Smooth muscle cell (in vitro differentiated cells): Measurements from ENCODE around the gene SLC25A20. TPM values are rescaled to one million over a fixed set of nuclear protein-coding genes. Genes with fewer than 3 reads are reported as not detected.

Experiments
- DNase-seq: peaks from one replicate; lab custom pipeline; 2025; ENCODE audit not compliant: unreplicated experiment; lab: John Stamatoyannopoulos, UW
- H2AFZ ChIP-seq: fragments of 200-600 bp; sonication (generic); 2 replicates; pipeline ENCODE4 v1.6.0; 2016; ENCODE audit warnings: antibody characterized with exemption, low read depth, mild to moderate bottlenecking
- H3F3A ChIP-seq: fragments of 200-600 bp; sonication (generic); 2 replicates; pipeline ENCODE4 v1.6.0; 2017; ENCODE audit warnings: antibody characterized with exemption, low read depth
- H3K27ac ChIP-seq: fragments of 200-600 bp; sonication (generic); 2 replicates; pipeline ENCODE4 v1.5.1; 2016; ENCODE audit warnings: low read depth, mild to moderate bottlenecking
- H3K27me3 ChIP-seq: fragments of 200-600 bp; sonication (generic); 2 replicates; pipeline ENCODE4 v1.6.1; 2016; ENCODE audit warnings: low read depth, mild to moderate bottlenecking
- H3K36me3 ChIP-seq: fragments of 200-600 bp; sonication (generic); 2 replicates; pipeline ENCODE4 v1.5.1; 2016; ENCODE audit warnings: low read depth
- H3K4me1 ChIP-seq: fragments of 200-600 bp; sonication (generic); 2 replicates; pipeline ENCODE4 v1.5.1; 2016; ENCODE audit warnings: low read depth
- H3K4me2 ChIP-seq: fragments of 200-600 bp; sonication (generic); 2 replicates; pipeline ENCODE4 v1.6.0; 2016; ENCODE audit warnings: mild to moderate bottlenecking
- H3K4me3 ChIP-seq: fragments of 200-600 bp; sonication (generic); 2 replicates; pipeline ENCODE4 v1.5.1; 2016; ENCODE audit warnings: mild to moderate bottlenecking
- H3K79me2 ChIP-seq: fragments of 200-600 bp; sonication (generic); 2 replicates; pipeline ENCODE4 v1.6.0; 2016; ENCODE audit warnings: low read depth, mild to moderate bottlenecking
- H3K9ac ChIP-seq: fragments of 200-600 bp; sonication (generic); 2 replicates; pipeline ENCODE4 v1.6.0; 2016; ENCODE audit warnings: low read depth
- H3K9me3 ChIP-seq: fragments of 200-600 bp; sonication (generic); replicated peaks from 2 replicates; pipeline ENCODE4 v1.5.1; 2016; ENCODE audit warnings: low read depth
- H4K20me1 ChIP-seq: fragments of 200-600 bp; sonication (generic); 2 replicates; pipeline ENCODE4 v1.6.0; 2016; ENCODE audit warnings: low read depth
- CTCF ChIP-seq: fragments of 200-600 bp; sonication (generic); IDR thresholded peaks from 2 replicates; pipeline ENCODE4 v1.5.1; 2017; ENCODE audit warnings: borderline replicate concordance, mild to moderate bottlenecking, antibody characterized with exemption; ENCODE audit not compliant: insufficient read depth, poor library complexity, severe bottlenecking
- WGBS: methylation state at CpG from one replicate; pipeline ENCODE4 v1.1.7; 2016; ENCODE audit warnings: low lambda C conversion rate; 5-methylcytosine and 5-hydroxymethylcytosine counted together
- polyA plus RNA-seq: library from polyadenylated mRNA; unstranded; fragments of >200 nt; fragmentation: Nextera tagmentation; extraction: Ambion mirVana; gene quantifications from 2 replicates; pipeline ENCODE4 v1.2.1, GENCODE V29; 2016
- total RNA-seq: library from RNA; depleted of rRNA; stranded (reverse); fragments of >200 nt; gene quantifications from 2 replicates; pipeline ENCODE4 v1.2.3, GENCODE V29; 2014

The SLC25A20 gene
- total and polyA plus RNA-seq, 2 experiments from 2014 or later: 8.9 to 12.1 TPM

DNA sequence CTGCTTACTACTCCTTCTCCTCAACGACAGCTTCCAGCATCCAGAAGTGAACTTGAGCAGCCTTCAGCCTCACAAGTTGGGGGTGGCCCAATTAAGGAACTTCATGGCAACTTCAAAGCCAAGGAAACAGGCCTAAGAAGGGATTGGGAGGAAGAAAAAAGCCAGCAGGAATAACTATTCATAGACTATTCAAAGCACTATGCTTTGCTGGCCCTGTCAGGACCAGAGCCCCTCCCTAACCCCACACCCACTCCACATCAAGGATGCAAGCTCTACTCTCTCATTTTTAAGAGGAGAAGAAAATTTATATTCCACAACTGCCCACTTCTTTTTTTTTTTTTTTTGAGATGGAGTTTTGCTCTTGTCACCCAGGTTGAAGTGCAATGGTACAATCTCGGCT lies 41.0 kb downstream of the SLC25A20 start:
- Histone ChIP-seq H3K79me2 (no peaks in the 10 kb centered on the region), H3K4me1 (no peaks in the 10 kb centered on the region), H3K4me2 (no peak overlapping the region), H3F3A (no peaks in the 10 kb centered on the region), H3K27ac (no peak overlapping the region), H4K20me1 (no peaks in the 10 kb centered on the region), H3K36me3 (no peaks in the 10 kb centered on the region), H2AFZ (no peak overlapping the region), H3K27me3 (no peaks in the 10 kb centered on the region), H3K9me3 (no peaks in the 10 kb centered on the region), H3K9ac (no peak overlapping the region), H3K4me3 (no peak overlapping the region)
- no peak for TF ChIP-seq CTCF
- 89% methylated on average over 2 of the region's 2 CpGs for WGBS
- no peak for DNase-seq

- H2AFZ ChIP-seq: no peak overlapping the region
- H3K4me2 ChIP-seq: no peak overlapping the region
- no peaks in the 10 kb centered on the region for H3F3A ChIP-seq
- no peaks in the 10 kb centered on the region for H4K20me1 ChIP-seq
- no peaks in the 10 kb centered on the region for H3K79me2 ChIP-seq
- WGBS: 92% methylated on average over 4 of the region's 4 CpGs
- no peak overlapping the region for H3K9ac ChIP-seq
- DNase-seq: no peak
- no peak overlapping the region for H3K27ac ChIP-seq
- H3K4me1 ChIP-seq: peaks cover 2% of the 10 kb centered on the region
- no peaks in the 10 kb centered on the region for H3K9me3 ChIP-seq
- no peak for TF ChIP-seq CTCF
- H3K4me3 ChIP-seq: no peak overlapping the region
- no peaks in the 10 kb centered on the region for H3K27me3 ChIP-seq
- no peaks in the 10 kb centered on the region for H3K36me3 ChIP-seq
These were observed 42.2 kb downstream of the SLC25A20 start for GRCh38 chr3:48856469-48856868.

- no peak for DNase-seq
- Histone ChIP-seq H3K27me3 (no peaks in the 10 kb centered on the region), H3F3A (no peaks in the 10 kb centered on the region), H3K4me2 (no peak overlapping the region), H3K79me2 (no peaks in the 10 kb centered on the region), H3K36me3 (no peaks in the 10 kb centered on the region), H3K9ac (no peak overlapping the region), H3K4me1 (peaks cover 6% of the 10 kb centered on the region), H3K27ac (no peak overlapping the region), H3K4me3 (no peak overlapping the region), H3K9me3 (no peaks in the 10 kb centered on the region), H4K20me1 (no peaks in the 10 kb centered on the region), H2AFZ (no peak overlapping the region)
- no peak for TF ChIP-seq CTCF
- 92% methylated on average over 9 of the region's 9 CpGs for WGBS
These were observed 42.8 kb downstream of the SLC25A20 start for GRCh38 chr3:48855681-48856447.

GRCh38 chr3:48852151-48852550 lies 46.5 kb downstream of the SLC25A20 start:
- DNase-seq: no peak
- no peaks in the 10 kb centered on the region for H4K20me1 ChIP-seq
- H3K4me1 ChIP-seq: peaks cover 11% of the 10 kb centered on the region
- peaks cover 5% of the 10 kb centered on the region for H3F3A ChIP-seq
- no peak overlapping the region for H3K27ac ChIP-seq
- no peaks in the 10 kb centered on the region for H3K9me3 ChIP-seq
- no peak overlapping the region for H3K4me3 ChIP-seq
- no peak for TF ChIP-seq CTCF
- H3K4me2 ChIP-seq: no peak overlapping the region
- no peak overlapping the region for H2AFZ ChIP-seq
- H3K9ac ChIP-seq: no peak overlapping the region
- 94% methylated on average over 5 of the region's 5 CpGs for WGBS
- H3K79me2 ChIP-seq: no peaks in the 10 kb centered on the region
- H3K27me3 ChIP-seq: no peaks in the 10 kb centered on the region
- no peaks in the 10 kb centered on the region for H3K36me3 ChIP-seq
